Subcutaneous adipose tissue (tissue), 4 donors: ENCODE data around the gene TRPV3. TPM values are rescaled to one million over a fixed set of nuclear protein-coding genes. Genes with fewer than 3 reads are reported as not detected.

Source experiments
- total RNA-seq, 4 donors: library from RNA; depleted of rRNA; stranded (reverse); fragments of >200 nt; gene quantifications; one replicate each; pipeline ENCODE4 v1.1.0, GENCODE V29; 2016
- TF ChIP-seq, protein P1 (sequence below): fragments of 450-650 bp; IDR thresholded peaks from one replicate; pipeline ENCODE4 v1.5.1; 2016; ENCODE audit warnings: low read depth, mild to moderate bottlenecking, control low read depth, antibody characterized with exemption, moderate library complexity

The TRPV3 gene
- total RNA-seq, 4 donors from 2014 or later, result 0.16 to 2.8 (median 1.3) TPM

DNA sequence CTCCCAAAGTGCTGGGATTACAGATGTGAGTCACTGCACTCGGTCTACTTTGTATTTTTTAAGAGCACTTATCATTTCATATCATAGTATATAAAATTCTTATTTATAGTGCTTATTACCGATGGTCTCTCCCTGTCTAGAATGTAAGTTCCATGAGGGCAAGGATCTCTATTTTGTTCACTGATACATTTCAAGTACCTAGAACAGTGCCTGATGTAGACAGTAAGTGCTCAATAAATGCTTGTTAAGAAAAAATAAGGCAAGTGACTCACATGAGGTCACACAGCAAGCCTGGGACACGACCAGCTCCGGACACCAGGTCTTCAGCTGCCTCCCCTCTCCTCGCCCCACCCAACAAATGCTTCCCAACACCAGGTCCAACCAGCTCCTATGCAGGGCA is 23.9 kb downstream of the TRPV3 start:
- TF ChIP-seq, protein P1, sequence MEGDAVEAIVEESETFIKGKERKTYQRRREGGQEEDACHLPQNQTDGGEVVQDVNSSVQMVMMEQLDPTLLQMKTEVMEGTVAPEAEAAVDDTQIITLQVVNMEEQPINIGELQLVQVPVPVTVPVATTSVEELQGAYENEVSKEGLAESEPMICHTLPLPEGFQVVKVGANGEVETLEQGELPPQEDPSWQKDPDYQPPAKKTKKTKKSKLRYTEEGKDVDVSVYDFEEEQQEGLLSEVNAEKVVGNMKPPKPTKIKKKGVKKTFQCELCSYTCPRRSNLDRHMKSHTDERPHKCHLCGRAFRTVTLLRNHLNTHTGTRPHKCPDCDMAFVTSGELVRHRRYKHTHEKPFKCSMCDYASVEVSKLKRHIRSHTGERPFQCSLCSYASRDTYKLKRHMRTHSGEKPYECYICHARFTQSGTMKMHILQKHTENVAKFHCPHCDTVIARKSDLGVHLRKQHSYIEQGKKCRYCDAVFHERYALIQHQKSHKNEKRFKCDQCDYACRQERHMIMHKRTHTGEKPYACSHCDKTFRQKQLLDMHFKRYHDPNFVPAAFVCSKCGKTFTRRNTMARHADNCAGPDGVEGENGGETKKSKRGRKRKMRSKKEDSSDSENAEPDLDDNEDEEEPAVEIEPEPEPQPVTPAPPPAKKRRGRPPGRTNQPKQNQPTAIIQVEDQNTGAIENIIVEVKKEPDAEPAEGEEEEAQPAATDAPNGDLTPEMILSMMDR, result no peak

DNA sequence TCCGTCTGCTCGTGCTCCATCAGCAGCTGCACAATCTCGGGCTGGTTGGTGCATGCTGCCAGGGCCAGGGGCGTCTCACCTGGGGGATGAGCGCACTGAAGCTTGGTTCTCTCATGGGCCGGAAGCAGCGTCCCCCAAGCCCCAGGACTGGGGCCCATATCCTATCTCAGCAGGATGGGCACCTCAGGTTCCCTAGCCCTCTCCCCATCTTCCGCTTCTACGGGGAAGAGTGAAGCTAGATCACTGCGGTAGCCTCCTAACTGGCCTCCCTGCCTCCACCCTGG is 24.8 kb downstream of the TRPV3 start:
- TF ChIP-seq, protein P1, result no peak

DNA sequence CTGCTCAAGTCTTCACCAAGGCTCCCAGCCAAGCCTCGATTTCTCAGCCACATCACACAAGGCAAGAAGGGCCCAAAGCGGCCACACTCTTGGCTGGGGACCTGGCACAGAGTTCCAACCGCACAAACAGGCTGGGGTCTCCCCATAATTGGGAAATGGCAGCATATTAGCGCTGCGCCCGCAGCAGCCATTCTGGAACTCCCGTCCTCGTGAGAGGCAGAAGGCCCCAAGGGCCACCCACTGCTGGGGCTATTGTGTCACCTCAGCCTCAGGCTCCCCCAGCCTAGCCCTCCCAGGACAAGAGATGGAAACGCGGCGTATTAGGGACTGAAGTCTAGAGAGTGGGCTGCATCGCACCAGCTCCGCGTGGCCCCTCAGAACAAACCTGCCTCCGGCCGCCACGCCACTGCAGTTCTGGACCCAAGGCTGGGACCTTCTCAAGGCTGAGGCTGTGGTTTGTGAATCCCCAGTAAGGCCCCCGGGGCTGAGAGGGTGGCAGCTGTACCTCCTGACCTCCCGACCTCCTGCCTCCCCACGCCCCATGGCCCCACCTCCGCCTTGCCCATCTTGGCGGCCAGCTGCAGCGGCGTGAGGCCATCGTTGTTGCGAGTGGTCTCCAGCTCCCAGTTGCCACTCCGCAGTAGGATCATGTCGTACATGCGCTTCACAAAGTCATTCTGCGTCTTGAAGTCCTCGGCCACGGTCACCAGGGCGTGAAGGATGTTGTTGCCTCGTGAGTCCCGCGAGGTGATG is 25.3 kb downstream of the TRPV3 start:
- TF ChIP-seq, protein P1, result no peak

GRCh38 chr17:3531266-3532101 is 26.1 kb downstream of the TRPV3 start:
- TF ChIP-seq, protein P1, result no peak

GRCh38 chr17:3529817-3530741 is 27.5 kb downstream of the TRPV3 start:
- TF ChIP-seq, protein P1, result no peak

GRCh38 chr17:3528880-3529511 is 28.6 kb downstream of the TRPV3 start:
- TF ChIP-seq, protein P1, result no peak
